Fibroblast of mammary gland (primary cell): ENCODE results near the gene AGPAT4.

Experiments
- DNase-seq: peaks from one replicate; pipeline ENCODE4 v3.0.0-alpha.2; 2010; ENCODE audit warnings: low read depth
- H3K4me3 ChIP-seq: 2 replicates; pipeline ENCODE4 v1.5.1; 2011; ENCODE audit warnings: low read depth, mild to moderate bottlenecking, low read length, moderate library complexity; ENCODE audit not compliant: control insufficient read depth
- TF ChIP-seq, protein P1 (sequence below): conservative IDR thresholded peaks from 2 replicates; pipeline ENCODE4 v1.5.1; 2011; ENCODE audit warnings: low read depth, low read length, inconsistent platforms; ENCODE audit not compliant: control insufficient read depth, insufficient read depth

Gene AGPAT4

DNA sequence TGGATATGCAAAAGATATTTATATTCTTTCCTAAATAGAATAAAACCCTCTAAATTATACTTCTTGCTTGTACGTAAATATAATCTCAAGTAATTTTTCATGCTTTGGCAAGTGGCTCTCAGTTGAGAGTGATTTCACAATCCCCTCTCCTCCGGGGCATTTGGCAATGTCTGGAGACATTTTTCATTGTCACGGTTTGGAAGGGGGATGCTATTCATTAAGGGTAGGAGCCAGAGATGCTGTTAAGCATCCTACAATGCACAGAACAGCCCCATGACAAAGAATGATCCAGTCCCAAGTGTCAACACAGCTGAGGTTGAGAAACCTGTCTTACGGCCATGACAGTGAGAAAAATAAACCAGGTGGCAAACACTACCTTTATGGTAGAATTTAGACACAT is 75.7 kb downstream of the AGPAT4 start:
- H3K4me3 ChIP-seq = no peak overlapping the region
- peak; percentile 71 for DNase-seq
- TF ChIP-seq, protein P1, sequence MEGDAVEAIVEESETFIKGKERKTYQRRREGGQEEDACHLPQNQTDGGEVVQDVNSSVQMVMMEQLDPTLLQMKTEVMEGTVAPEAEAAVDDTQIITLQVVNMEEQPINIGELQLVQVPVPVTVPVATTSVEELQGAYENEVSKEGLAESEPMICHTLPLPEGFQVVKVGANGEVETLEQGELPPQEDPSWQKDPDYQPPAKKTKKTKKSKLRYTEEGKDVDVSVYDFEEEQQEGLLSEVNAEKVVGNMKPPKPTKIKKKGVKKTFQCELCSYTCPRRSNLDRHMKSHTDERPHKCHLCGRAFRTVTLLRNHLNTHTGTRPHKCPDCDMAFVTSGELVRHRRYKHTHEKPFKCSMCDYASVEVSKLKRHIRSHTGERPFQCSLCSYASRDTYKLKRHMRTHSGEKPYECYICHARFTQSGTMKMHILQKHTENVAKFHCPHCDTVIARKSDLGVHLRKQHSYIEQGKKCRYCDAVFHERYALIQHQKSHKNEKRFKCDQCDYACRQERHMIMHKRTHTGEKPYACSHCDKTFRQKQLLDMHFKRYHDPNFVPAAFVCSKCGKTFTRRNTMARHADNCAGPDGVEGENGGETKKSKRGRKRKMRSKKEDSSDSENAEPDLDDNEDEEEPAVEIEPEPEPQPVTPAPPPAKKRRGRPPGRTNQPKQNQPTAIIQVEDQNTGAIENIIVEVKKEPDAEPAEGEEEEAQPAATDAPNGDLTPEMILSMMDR = no peak

DNA sequence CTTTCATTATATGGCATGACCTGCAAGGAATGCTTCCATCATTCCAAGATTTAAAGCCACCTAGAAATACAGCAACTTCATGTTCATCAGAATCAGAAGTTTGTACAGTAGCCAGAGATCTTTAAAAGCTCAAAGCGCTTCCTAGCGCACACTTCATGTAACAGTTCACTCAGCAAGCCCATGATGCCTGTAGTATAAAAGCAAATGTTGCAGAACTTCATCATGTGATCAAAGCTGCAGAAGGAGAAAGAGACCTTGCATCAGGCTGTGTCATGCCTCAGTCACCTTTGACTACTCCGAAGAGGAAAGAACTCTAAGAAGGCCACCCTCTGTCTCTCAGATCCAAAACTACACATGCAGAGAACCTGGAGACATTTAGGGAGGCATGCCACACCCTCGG is 78.5 kb downstream of the AGPAT4 start:
- H3K4me3 ChIP-seq = no peak overlapping the region
- TF ChIP-seq, protein P1 = no peak
- peak; percentile 32 for DNase-seq

DNA sequence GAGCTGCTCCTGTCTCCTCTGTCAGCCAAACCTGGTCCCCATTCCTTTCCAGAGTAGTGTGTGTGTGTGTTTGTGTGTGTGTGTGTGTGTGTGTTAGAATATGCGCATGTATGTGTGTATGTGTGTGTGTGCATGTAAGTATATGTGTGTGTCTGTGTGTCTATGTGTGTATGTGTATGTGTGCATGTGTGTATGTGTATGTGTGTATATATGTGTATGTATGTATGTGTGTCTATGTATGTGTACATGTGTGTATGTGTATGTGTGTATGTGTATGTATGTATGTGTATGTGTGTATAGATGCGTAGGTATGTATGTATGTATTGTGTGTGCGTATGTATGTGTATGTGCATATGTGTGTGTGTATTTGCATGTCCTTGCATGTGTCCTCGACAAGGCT is 79.5 kb downstream of the AGPAT4 start:
- no peak overlapping the region for H3K4me3 ChIP-seq
- DNase-seq = no peak
- TF ChIP-seq, protein P1 = no peak

DNA sequence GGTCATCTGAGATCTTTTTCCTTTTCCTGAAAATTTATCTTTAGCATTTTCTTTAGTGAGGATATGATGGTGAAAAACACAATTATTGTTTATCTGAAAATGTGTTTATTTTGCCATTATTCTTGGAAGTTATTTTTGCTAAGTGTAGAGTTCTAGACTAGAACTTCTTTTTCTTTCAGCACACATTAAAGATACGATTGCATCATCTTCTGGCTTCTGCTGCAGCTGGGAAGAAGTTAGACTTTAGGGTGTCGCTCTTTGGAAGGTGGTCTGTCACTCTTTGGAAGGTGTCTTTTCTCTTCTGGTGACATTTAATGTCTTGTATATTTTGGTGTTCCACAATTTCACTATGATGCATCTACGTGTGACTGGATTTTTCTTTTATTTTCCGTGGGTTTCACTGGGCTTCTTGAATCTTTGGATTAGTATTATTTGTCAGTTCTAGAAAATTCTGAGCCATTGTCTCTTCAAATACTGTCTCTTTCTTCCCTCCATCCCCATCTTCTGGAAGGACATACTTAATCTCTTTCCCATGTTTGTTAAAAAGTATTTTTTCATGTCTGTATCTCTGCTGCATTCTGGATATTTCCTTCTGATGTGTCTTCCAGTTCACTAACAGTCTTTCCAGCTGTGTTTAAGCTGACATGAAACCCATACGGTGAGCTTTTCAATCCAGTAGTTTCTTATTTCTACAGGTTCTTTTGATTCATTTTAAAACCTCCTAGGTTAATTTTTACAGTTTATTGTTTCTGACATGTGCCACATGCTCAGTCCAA is 81.0 kb downstream of the AGPAT4 start:
- TF ChIP-seq, protein P1 = no peak
- no peak overlapping the region for H3K4me3 ChIP-seq
- no peak for DNase-seq

DNA sequence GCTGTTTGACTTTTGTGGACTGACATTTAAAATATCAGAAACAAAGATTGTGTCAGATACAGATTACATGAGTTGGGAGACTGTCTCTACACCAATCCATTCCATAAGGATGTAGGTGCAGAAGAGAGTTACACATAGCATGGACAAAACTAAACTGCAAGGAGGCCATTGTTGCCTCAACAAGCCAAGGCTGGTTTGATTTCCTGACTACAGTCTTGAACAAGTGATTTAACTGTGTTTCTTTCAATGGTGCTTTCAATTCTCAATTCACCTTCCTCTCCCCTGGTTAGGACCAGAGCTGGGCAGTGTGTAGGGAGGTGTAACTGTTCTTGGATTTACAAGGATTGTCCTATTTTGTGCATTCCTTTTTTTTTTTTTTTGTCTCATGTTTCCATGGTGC is 82.2 kb downstream of the AGPAT4 start:
- H3K4me3 ChIP-seq = no peak overlapping the region
- DNase-seq = no peak
- TF ChIP-seq, protein P1 = no peak

DNA sequence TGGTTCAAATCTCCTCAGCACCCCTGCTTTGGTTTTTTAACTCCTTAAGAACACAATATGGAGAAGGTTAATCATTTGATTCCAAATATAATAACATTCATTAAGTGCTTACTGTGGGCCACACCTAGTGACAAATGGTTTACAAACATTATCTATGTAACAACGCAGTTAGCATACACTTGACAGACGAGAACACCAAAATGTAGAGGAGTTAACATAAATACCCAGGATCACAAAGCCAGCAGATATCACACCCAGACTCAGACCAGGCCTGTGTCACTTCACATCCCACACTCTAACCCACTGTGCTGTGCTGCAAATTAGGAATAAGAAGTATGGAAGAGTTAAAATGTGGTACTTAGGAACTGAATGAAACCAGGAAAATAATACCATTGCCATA is 82.9 kb downstream of the AGPAT4 start:
- DNase-seq = no peak
- TF ChIP-seq, protein P1 = no peak
- H3K4me3 ChIP-seq = no peak overlapping the region

DNA sequence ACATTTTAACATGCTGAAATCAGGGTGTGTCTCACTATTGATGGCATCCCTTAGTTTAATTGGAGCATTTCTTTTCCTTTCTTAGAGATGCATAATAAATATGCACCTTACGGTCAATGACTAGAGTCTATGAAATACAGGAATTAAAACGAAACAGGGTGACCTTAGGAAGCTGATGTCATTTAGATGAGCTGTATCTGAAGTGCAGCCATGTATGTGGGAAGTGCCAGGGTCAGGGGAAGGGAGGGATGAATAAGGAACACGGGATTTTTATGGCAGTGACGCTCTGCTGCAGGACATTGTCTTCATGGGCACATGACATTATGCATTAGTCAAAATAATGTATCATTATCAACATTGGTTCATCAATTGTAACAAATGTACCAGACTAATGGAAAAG is 84.0 kb downstream of the AGPAT4 start:
- TF ChIP-seq, protein P1 = no peak
- DNase-seq = peak; percentile 78
- H3K4me3 ChIP-seq = no peak overlapping the region
